NCI-H1105 treated with DMSO at 0.1 percent for 48 hours (cell line): ENCODE measurements around the gene SH3YL1.

Experiments used
- DNase-seq: peaks from one replicate; lab custom pipeline; 2025; lab: John Stamatoyannopoulos, UW

The SH3YL1 gene

DNA sequence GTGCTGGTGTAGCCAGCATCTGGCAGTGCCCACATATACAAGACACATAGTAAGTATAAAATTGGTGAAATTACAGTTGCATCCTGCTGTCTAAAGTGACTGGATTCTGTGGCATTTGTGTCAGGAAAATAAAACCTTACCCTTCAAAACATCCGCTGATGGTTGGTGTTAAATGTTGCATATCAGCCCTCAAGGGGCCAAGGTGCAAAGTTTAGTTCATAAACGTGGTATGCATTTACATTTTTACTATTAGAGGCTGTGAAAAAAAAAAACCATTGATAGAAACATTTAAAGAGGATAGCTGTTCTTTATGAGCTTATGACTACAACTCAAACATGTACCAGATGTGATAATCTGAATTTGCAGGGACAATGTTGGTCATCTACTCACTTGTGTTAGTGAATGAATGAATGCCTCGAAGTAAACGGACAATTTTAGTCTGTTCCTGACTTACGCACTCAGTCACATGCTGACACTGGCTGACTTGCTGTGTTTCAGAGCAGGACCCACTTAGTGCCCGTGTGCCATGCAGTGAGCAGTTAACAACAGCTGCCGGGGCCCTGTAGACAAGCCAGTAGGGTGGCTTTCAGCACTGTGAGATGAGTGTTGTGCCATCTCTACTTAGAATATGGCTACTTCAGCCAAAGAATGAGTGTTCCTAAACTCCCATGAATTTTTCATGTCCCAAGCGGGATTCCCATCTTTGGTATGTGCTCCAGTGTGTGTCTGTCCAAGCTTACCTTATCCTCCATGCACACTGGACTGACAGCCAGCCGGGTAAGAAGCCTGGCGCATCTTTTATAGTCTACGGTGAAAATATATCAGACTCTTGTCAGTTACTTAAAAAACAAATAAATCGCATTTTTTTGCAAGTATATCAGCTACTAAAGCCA lies 18.8 kb upstream of the SH3YL1 start:
- no peak for DNase-seq

DNA sequence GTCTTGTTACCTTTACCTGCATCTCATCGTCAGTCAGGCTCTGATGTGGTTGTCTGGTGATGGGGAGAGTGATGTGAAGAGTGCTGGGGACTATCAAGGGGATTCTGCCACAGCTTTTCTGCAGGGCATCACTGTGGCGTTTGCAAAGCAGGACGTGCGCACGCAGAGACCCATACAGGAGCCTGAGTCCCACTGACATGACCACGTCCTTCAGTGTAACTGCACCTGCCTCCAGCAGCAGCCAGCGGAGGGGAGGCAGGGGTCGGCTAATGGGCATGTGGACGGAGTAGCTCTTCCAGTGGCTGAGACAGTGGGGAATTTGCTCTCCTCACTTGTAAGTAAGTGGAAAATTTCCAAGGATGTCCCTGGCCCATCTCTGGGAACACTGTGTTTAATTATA lies 17.5 kb upstream of the SH3YL1 start:
- DNase-seq: no peak

DNA sequence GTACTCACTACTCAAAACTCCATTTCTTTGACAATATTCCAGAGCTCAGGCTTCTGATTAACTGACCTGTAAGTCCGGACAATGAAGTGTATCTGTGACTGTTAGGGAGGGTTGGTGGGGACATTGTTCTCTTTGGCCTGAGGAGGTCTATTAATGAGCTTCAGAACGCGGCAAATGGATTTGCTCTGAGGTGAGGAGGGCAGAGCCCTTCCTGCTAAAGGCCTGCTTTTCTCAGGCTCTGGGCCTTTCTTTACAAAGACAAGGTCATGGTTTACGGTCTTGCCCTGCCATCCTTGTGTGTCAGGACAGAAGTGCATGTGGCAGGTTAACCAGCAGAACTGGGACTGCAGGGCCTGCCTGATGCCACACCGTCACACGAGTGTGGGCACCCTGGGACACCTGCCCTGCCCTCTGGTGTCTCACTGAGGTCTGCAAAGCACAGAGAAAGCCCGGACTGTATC lies 16.8 kb upstream of the SH3YL1 start:
- DNase-seq: no peak

DNA sequence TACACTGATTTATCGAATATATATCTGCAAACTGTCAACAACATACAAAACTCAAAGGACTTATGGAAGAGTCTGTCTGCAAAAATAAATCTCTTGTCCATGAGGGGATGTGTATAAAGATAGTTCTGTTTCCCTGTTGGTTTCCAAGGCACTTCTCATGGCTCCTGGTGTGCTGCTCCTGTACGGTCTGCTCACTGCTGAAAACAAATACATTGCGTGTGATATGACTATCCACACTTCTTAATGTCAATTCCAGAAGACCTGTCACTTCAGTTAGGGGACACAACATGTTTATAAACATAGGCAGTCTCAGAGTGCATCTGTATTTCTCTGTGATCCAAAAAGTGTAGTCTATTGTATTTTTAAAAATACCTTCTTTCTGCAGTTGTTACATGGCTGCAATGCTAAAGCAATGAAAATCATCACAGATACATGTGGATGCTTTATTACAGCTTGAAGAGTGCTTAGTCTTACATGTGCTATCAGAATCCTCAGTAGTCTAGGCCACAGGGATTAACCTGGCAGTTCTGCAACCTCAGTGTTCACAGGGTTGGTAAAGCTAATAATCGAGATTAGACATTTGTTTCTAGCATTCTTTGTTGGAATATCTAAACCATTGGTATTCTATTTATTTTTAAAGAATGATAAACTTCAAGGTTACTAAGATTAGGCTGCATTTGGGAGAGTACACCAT lies 16.3 kb upstream of the SH3YL1 start:
- DNase-seq: no peak

DNA sequence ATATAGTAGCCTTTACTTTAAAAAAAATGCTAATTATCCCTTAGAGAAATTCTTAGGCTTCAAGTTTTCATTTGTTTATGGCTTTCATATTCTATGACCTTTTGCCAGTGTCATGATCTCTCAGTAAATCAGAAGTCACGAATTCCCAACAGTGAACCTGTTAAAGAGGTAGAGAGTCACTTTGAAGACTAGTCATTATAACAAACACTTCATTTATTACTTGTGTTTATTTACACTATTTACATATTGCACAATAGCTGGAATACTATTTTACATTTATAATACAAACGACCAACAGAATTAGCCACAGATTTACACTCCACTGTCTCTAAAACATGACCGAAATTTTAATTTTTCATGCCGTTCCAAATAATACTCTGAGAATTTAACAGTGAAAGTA lies 15.5 kb upstream of the SH3YL1 start:
- no peak for DNase-seq

DNA sequence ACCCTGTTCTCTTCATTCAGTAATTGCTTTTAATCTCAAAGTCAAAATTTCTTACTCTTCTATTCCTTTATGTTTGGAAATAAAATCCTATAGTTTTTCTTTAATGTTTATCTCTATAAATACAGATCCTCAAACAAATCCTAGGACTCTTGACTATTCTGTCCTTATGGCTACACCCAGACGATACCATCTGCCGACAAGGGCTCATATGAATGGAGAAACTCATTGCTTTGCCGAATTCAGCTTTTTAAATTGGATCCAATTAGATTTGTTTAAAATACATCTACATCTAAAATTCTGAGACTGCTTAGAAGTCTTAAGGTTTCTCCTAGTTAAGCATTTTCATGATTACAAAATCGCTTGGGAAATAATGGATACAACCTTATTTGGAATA lies 15.1 kb upstream of the SH3YL1 start:
- no peak for DNase-seq

DNA sequence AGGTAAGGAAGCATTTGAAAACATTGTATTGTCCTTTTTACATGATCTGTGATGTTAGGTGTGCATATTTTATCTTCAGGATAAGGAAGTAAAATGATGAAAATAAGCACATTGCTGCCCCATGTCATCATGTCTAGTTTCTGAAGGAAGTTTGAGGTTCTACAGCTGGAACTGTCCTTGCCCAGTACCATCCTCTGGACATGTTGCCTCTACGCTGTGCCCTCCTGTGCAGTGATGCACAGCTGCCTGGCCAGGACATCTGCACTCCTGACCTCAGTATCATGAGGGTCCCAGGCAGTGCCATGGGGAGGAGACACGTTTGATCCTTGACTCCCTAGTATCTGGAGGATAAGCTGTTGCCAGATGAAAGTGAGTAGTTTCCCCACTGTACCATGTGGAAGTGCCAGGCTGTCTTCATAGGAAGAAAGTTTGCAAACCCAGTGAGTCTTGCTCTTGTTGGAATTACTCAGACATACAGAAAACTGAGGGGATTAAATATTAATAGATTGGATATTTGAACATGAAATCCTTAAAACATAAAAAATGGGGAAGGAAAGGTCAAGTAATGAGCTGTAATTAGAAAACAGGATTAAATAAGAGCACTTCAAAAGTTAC lies 14.6 kb upstream of the SH3YL1 start:
- DNase-seq: no peak

DNA sequence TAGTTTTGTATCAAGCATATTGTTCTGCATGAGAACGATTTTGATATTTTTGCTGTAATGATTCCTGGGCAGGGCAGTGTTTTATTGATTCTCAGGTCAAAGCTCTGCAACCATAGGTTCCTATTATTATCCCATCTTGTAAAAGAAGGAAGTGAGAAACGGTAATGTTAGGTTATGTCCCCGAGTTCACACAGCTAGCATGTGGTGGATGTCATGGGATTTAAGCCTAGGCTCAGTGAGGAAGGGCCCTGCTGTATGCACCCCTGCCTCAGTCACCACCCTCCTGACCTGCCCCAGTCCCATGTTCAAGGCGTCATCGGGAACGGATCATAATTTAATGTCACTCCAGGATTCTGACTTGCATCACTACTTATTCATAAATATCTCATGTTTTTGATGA lies 11.6 kb upstream of the SH3YL1 start:
- DNase-seq: no peak

DNA sequence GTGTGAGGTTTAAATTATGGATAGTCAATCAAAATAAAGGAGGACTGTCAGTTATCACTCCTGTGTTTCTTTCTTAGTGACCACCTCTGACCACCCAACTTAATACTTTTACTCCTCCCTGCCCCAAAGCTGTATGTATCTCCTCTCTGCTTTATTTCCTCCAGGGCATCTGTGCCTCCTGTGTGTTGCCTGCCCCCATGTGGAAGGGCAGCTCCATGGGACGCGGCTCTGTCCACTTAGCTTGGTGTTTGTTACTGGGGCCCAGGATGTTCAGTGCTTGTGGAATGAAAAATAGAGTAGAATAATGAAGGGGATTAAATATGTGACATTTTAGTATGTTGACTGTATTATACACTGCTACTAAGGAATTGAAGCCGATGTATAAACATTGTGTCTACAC lies 10.7 kb upstream of the SH3YL1 start:
- DNase-seq: no peak

DNA sequence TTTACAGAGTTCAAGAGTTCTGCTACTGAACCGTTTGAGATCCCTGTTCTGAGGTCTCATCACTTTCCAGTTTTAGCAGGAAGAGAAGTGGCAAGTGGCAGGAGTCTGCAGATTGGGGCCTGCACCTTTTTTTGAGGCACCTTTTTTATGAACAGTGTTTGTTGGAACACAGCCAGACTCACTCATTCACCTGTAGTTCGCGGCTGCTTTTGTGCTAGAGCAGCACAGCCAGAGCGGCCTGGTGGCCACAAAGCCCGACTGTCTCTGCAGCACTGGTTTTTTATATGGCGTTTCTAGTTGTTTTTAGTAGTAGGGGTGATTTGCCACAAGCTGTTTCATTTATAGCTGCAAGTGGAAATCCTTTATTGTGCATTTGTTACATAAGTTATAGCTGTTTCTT lies 9.5 kb upstream of the SH3YL1 start:
- peak; percentile 87 for DNase-seq

DNA sequence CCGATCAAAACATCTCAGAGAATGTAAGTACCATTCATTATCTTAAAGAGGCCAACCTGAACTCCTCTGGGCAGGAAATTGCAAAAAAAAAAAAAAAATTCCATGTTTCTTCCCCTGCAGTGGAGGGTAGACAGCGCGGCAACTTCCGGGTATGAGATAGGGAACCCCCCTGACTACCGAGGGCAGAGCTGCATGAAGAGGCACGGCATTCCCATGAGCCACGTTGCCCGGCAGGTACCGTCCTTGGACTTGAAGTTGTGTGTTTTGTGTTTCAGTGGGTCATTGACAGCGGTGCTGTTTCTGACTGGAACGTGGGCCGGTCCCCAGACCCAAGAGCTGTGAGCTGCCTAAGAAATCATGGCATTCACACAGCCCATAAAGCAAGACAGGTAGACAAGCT lies 8.1 kb upstream of the SH3YL1 start:
- no peak for DNase-seq

DNA sequence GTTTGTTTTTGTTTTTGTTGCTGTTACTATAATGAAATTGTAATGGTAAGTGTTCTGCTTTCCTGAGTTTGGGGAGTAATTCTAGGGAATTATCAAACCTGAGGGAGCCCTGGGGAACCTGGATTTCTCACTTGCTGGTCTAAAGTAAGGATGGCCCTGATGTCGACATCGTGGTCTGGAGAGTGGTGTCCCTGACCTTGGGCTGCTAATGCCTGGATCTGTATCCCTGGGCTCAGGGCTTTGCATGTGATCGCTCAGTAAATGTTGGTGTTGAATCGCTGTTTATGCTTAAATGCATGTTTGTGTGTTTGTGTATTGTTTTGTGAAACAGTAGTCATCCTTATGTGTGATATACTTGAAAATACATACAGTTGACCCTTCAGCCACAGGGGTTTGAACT lies 7.0 kb upstream of the SH3YL1 start:
- no peak for DNase-seq

DNA sequence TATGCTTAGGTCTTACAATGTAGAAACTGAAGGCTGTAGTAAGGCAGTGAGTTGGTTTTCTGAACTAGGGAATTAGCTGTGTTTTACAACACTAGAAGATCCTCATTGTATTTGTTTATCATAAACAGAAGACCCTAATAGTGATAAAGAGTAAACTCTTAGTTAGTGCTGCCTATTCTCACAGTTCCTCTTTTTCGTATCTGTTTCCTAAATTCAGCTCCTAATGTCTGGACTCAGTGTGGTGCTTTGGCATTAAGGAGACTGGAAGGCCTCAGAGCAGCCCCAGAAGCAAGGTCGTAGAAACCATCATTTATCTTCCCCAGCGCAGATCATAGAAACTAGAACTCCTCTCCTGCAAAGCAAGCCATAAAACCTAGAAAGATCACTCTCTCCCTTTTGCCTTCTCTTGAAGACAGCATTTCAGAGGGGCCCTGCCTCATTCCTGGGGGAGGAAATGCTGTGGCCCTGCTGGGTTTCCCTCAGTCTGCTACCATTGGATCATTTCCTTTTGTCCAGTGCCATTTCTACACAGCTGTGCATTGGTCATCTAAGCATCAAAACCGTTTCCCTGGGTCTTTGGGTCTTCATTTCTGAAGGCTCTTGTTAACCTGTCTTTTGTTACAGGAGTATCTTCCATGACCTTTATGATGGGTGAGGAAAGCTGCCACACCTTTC lies 5.7 kb upstream of the SH3YL1 start:
- no peak for DNase-seq

DNA sequence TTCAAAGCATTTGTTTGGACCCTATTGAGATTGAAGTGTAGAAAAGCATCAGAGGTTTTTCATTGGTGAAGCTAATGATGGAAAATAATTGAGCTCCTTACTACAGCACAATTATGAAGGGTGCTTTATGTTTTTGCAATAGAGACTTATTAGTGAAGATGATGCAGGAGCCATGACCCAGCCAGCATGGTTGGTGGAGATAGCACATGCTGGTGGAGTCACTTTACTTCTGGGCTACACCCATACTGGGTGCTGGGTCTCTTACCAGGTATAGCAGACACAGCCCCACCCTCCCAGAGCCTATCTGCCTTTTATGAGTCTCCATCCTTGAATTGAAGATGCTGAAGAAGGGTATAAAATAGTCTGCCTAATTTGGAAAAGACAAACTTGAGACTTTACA lies 4.5 kb upstream of the SH3YL1 start:
- DNase-seq: no peak

DNA sequence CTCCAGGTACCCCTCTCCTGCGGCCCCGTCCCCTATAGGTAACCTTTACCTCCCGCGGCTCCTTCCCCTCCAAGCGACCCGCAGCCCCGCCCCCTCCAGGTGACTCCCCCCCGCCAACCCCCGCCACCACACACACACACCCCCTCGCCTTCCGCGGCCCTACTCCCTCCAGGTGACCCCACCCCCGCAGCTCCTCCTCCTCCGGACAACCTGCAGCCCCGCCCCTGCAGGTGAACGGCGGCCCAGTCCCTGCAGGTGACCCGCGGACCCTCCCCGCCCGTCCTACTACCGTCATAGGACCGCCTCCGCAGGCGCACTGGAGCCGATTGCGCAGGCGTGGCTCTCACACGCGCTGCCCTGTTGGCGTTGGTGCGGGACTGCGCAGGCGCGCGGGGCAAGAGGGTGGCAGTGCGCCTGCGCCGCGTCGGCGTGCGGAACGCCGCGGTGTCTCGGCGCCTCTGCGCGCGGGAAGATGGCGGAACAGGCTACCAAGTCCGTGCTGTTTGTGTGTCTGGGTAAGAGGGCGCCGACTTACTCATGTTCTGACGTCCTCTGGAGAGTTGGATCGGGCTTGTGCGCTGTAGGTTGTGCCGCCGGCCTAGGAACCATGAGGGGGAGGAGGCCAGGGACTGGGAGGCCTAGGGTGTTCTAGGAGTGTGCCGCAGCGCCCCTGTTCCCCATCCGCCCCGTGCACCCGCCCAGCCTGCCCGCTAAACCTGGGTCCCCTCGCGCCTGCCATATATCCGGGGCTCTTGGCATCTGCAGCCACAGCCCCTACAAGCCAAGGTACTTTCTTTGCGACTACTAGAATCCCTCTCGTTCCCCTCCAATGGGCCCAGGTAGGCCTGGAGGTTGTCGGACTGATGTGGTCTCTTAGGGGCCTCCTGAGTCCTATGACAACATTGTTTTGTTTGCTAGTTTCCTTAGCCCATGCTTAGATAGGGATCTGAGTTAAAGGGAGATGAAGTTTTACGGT lies 949 bp upstream of the SH3YL1 start, which contains the start of gene ACP1:
Gene ACP1 (plus strand): TSS at position 455 of the 976 bp plus-strand sequence. CDS start 18 bp downstream, at position 473.
- DNase-seq: peak; percentile 93

DNA sequence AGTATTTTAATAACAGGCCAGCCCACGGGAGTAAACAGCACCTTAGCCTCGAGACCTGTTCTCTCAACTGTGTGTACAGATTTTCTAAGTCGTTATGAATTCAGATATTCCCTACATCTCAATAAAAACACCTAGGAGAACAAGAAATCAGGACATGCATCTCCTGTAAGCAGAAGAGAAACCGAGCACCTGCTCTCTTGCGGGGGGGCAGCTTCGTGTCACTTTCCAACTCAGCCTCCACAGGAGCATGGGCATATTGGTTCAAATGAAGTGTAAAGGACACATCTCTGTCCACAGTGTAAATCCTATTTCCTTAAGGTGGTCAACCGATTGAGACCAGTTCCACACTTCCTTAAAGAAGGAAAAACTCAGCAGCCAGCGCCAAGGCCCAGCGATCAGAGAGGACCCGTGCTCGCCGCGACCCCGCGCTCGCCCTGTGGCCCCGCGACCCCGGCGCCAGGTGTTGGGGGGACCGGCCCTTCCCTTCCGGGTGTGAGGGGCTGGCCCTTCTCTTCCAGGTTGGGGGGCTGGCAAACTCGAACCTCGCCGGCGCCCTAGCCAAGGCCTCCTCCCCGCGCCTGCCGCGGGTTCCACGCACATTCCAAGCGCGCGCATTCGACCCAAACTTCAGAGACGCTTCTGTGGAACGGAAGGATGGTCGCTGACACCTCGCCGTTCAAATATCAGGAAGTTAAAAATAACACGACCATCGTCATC lies 652 bp downstream of the SH3YL1 start:
- no peak for DNase-seq

DNA sequence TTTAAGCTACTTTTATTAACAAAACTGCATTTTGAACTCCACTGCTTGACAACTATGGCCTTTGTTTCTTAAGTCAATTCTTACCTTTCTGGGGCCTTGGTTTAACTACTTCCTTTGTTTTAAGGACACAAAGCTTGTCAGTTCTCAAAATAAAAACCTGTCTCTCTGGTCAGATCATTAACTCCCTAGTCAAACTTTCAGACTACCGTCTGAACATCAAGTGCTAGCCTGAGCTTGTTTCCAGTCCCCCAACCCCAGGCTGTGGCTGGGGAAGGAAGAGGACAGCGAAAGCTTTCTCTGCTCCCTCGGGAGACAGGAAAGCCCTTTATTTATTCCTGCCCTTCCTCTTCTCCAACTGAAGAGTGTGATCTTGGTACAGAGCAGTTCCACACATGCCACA lies 1.7 kb downstream of the SH3YL1 start:
- no peak for DNase-seq

DNA sequence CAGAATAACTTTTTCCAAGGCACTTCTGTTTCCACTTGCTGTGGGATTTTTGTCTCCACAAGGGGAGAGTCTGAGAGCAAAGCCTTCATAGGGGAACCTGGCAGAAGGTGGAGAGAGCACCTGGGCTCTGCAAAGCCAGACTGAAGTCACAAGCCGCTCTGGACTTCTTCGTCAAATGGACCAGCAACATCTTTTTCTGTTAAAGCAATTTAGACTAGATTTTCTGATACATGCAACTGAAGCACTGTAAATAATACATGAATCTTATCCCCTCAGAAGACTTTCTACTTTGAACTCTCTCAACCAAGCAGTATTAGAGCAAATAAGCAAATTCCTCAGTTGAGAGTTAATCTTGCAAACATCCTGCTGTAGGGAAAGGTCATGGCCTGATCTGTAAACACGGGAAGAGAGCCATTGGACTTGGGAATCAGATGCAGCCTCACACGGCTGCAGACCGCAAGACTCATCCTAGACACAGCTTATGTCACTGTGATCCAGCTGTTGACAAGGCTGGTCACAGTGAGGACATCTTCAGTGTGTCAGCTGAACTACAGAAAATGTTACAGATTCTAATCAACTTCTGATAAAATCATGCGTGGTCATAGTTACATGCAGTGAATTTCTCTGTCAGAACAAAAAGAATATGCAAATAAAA lies 3.2 kb downstream of the SH3YL1 start:
- no peak for DNase-seq

DNA sequence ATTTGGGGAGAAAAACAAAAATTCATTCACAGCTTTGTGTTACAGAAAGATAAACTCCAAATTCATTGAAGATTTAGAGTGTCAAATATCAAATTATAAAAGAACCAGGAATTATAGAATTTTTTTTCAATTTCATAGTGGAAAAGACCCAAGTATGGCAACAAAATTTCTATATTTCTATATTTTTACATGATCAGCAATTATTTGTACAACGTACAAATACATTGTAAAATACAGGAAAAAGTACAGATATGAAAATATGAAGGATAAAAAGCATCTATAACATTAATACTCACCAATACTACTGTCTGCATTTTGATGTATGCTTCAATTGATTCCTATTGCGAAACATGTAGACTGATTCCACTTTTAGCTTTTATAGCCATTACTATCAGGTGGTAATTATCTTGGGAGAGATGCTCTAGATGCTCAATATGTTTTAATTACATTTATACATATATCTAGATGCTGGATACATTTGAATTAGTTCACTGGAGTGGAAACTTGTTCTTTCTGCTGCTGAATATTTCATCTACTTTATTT lies 4.0 kb downstream of the SH3YL1 start:
- DNase-seq: no peak

DNA sequence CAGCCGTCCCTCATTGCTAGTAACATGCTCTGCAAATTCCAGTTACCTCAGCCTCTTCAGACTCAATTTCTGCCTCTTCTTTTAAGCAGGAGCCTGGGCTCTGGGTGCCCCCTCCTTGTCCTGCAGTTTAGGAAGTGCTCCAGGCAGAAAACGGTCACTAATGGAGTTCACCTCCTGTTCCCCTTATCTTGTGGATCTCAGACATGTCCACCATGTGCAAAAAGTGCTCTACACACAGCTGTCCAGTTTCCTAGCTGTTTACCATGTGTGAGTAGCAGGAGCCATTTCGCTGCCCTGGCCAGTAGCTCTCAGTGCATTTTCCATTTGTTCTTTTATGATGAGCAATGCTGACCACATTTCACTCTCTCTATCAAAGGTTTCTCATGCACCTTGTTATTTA lies 4.9 kb downstream of the SH3YL1 start:
- DNase-seq: no peak
